Panc1 (cell line): ENCODE results near the gene SPATA20.

Experiments
- CTCF ChIP-seq: fragments of 450-650 bp; IDR thresholded peaks from 2 replicates; pipeline ENCODE4 v1.5.1; 2017; ENCODE audit warnings: mild to moderate bottlenecking
- POLR2AphosphoS5 ChIP-seq: IDR thresholded peaks from 2 replicates; pipeline ENCODE4 v1.6.1; 2012; ENCODE audit warnings: mild to moderate bottlenecking, low read depth, low read length, moderate library complexity
- REST ChIP-seq, 2 experiments: IDR thresholded peaks; 2 replicates each; pipeline ENCODE4 v1.6.1; 2011 to 2012; ENCODE audit warnings: low read depth in 2 of 2, control low read depth in 1 of 2, low read length in 1 of 2, mild to moderate bottlenecking in 1 of 2, moderate library complexity in 1 of 2; ENCODE audit not compliant: insufficient read depth in 1 of 2

- TF ChIP-seq CTCF (no peak), POLR2AphosphoS5 (no peak), REST (IDR thresholded peaks at IDR 0.05; ENCODE audit: insufficient read depth in 1 of 2, low read depth in 2 of 2, low read length in 1 of 2) (no peak)
Measured at GRCh38 chr17:50551433-50551815, 4.5 kb downstream of the SPATA20 start.
